ENCODE data around the gene IPO13.

The IPO13 gene

GRCh38 chr1:43963006-43963405 is 16.3 kb downstream of the IPO13 start:
- Histone ChIP-seq H3K9me3 (ENCODE audit: insufficient read depth, low read depth, low read length) (no peaks in the 10 kb centered on the region), H3K9ac (ENCODE audit: low read depth, low read length, poor library complexity, severe bottlenecking) (no peak overlapping the region), H4K20me1 (ENCODE audit: insufficient read depth, low read length, poor library complexity, severe bottlenecking) (no peaks in the 10 kb centered on the region), H3K79me2 (ENCODE audit: insufficient read depth, low read length) (no peaks in the 10 kb centered on the region), H3K27me3 (ENCODE audit: insufficient read depth, low read length, poor library complexity, severe bottlenecking) (no peaks in the 10 kb centered on the region), H3K4me1 (ENCODE audit: insufficient read depth, low read length, poor library complexity, severe bottlenecking) (no peaks in the 10 kb centered on the region), H3K9me2 (replicated peaks; ENCODE audit: low read depth, low read length) (no peaks in the 10 kb centered on the region), H2AFZ (ENCODE audit: low read length) (no peak overlapping the region), H3F3A (ENCODE audit: low read depth) (no peaks in the 10 kb centered on the region), H3K4me3 (ENCODE audit: low read length, poor library complexity, severe bottlenecking) (no peak overlapping the region), H3K4me2 (ENCODE audit: low read depth, low read length, poor library complexity, severe bottlenecking) (no peak overlapping the region), H3K36me3 (ENCODE audit: insufficient read depth, low read length) (no peaks in the 10 kb centered on the region)
- TF ChIP-seq EZH2phosphoT487 (IDR thresholded peaks at IDR 0.05; ENCODE audit: borderline replicate concordance): no peak
- TF ChIP-seq CTCF (conservative IDR thresholded peaks at IDR 0.05; ENCODE audit: low read length): no peak

GRCh38 chr1:43963890-43964289 is 17.1 kb downstream of the IPO13 start:
- Histone ChIP-seq H2AFZ (ENCODE audit: low read length) (no peak overlapping the region), H3K4me1 (ENCODE audit: insufficient read depth, low read length, poor library complexity, severe bottlenecking) (no peaks in the 10 kb centered on the region), H3K9me2 (replicated peaks; ENCODE audit: low read depth, low read length) (no peaks in the 10 kb centered on the region), H3K27me3 (ENCODE audit: insufficient read depth, low read length, poor library complexity, severe bottlenecking) (no peaks in the 10 kb centered on the region), H3K9me3 (ENCODE audit: insufficient read depth, low read depth, low read length) (no peaks in the 10 kb centered on the region), H3K4me3 (ENCODE audit: low read length, poor library complexity, severe bottlenecking) (no peak overlapping the region), H3F3A (ENCODE audit: low read depth) (no peaks in the 10 kb centered on the region), H3K79me2 (ENCODE audit: insufficient read depth, low read length) (no peaks in the 10 kb centered on the region), H3K4me2 (ENCODE audit: low read depth, low read length, poor library complexity, severe bottlenecking) (no peak overlapping the region), H4K20me1 (ENCODE audit: insufficient read depth, low read length, poor library complexity, severe bottlenecking) (no peaks in the 10 kb centered on the region), H3K36me3 (ENCODE audit: insufficient read depth, low read length) (no peaks in the 10 kb centered on the region), H3K9ac (ENCODE audit: low read depth, low read length, poor library complexity, severe bottlenecking) (no peak overlapping the region)
- TF ChIP-seq CTCF (conservative IDR thresholded peaks at IDR 0.05; ENCODE audit: low read length) (no peak), EZH2phosphoT487 (IDR thresholded peaks at IDR 0.05; ENCODE audit: borderline replicate concordance) (no peak)

GRCh38 chr1:43965316-43965715 is 18.6 kb downstream of the IPO13 start:
- H2AFZ ChIP-seq (ENCODE audit: low read length): no peak overlapping the region
- no peak overlapping the region for H3K9ac ChIP-seq (ENCODE audit: low read depth, low read length, poor library complexity, severe bottlenecking)
- H3K4me3 ChIP-seq (ENCODE audit: low read length, poor library complexity, severe bottlenecking): no peak overlapping the region
- TF ChIP-seq EZH2phosphoT487 (IDR thresholded peaks at IDR 0.05; ENCODE audit: borderline replicate concordance) (no peak), CTCF (conservative IDR thresholded peaks at IDR 0.05; ENCODE audit: low read length) (no peak)
- H3K4me2 ChIP-seq (ENCODE audit: low read depth, low read length, poor library complexity, severe bottlenecking): no peak overlapping the region
- H3K4me1 ChIP-seq (ENCODE audit: insufficient read depth, low read length, poor library complexity, severe bottlenecking): no peaks in the 10 kb centered on the region
- H3K9me3 ChIP-seq (ENCODE audit: insufficient read depth, low read depth, low read length): no peaks in the 10 kb centered on the region
- H3F3A ChIP-seq (ENCODE audit: low read depth): no peaks in the 10 kb centered on the region
- no peaks in the 10 kb centered on the region for H4K20me1 ChIP-seq (ENCODE audit: insufficient read depth, low read length, poor library complexity, severe bottlenecking)
- H3K79me2 ChIP-seq (ENCODE audit: insufficient read depth, low read length): peaks cover 3% of the 10 kb centered on the region; the same call in 1 of the 2 replicates
- no peaks in the 10 kb centered on the region for H3K9me2 ChIP-seq (replicated peaks; ENCODE audit: low read depth, low read length)
- no peaks in the 10 kb centered on the region for H3K27me3 ChIP-seq (ENCODE audit: insufficient read depth, low read length, poor library complexity, severe bottlenecking)
- no peaks in the 10 kb centered on the region for H3K36me3 ChIP-seq (ENCODE audit: insufficient read depth, low read length)
